ENCODE measurements around the gene CUEDC1.

CUEDC1 gene

DNA sequence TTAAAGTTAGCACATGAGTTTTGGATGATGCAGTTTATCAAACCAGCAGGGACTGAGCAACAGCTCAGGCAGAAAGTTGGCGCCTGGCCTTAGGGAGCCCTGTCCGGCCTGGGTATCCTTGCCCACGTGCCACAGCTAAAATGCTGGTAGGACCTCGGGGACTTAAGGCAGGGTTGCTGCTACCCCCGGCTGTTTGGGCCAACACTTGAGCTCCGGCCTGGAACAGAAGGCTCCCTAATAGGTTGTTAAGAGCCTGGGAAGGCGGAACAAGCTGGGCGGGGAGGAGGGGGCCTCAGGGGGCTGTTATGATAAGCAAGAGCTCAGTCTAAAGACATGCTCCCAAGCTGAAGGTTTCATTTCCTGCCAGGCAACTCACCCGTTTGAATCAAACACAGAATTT, 39.7 kb downstream of the CUEDC1 start:
- DNase-seq (ENCODE audit: low read depth): no peak

DNA sequence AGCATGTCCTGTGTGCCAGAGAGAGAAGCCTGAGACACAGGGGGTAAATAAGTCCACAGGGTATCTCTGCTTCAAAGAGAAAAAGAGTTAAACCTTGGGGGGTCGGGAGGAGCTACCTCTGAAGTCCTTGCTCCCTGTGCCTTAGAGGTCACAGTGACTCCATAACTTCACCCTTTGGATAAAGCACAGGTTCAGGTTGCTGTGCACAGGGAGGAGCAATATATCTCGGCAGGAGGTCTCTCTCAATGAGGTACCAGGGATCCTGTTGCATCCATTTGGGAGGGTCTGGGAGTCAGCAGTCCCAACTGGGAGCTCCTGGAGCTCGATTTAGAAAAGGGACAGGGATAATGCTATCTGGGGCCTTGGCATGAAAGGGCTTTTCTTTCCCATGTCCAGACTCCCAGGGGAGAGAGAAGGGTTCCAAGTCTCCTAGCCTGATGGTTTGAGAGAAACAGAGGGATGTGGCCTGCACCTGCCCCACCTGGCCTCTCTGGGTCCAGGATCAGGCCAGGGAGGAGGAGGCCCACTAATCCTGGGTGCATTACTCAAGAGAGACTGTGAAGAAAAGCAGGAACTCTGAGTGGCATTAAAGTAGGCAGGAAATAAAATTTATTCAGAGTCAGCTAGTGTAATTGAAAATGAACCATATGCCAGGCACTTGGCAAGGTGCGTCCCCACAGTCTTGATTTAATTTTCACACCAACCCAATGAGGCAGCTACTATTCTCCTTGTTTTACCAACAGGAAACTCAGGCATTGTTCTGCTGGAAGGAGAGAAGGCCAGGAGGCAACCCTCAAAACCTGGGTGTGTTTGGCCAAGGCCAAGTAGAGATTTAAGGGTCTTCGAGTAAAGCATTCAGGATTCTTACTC, 40.7 kb downstream of the CUEDC1 start:
- no peak for DNase-seq (ENCODE audit: low read depth)

GRCh38 chr17:57913575-57914272, 41.5 kb downstream of the CUEDC1 start:
- DNase-seq (ENCODE audit: low read depth): no peak

- no peak for DNase-seq (ENCODE audit: low read depth)
Observed at GRCh38 chr17:57911834-57912673, 43.2 kb downstream of the CUEDC1 start.

DNA sequence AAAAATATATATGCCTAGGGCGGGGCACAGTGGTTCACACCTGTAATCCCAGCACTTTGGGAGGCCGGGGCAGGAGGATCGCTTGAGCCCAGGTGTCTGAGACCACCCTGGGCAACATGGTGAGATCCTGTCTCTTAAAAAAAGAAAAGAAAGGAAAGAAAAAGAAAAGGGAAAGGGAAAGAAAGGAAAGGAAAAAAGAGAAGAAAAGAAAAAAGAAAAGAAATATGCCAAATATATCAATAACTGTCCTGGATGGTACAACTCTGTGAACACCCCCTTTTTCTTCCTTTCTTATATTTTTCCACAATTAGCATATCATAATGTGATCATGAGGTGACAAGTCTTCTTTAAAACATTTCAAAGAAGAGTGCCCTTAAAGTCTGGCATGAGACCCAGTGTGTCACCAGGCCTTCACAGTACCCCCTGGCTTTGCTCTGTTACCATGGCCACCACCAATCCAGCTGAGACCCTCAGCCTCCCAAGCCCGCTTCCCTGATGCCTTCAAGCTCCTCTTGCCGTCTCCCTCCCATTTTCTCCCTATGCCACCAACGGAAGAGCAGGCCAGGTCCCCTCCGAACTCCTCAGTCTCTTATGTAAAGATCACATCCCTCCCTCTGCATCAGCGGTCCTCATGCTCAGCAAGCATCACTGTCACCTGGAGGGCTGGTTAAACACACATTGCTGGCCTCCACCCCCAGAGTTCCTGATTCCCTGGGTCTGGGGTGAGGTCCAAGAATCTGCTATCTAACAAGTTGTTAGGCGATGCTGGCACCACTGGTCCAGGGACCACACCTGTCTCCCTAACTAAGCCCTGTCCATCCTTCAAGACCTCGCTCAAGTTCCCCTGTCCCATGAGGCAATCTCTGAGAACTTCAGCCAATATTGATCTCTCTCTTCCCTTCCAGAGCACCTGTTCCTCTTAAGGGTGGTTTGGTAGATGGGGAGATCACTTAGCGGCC, 44.5 kb downstream of the CUEDC1 start:
- no peak for DNase-seq (ENCODE audit: low read depth)

GRCh38 chr17:57909551-57909950, 45.7 kb downstream of the CUEDC1 start:
- DNase-seq (ENCODE audit: low read depth): no peak

DNA sequence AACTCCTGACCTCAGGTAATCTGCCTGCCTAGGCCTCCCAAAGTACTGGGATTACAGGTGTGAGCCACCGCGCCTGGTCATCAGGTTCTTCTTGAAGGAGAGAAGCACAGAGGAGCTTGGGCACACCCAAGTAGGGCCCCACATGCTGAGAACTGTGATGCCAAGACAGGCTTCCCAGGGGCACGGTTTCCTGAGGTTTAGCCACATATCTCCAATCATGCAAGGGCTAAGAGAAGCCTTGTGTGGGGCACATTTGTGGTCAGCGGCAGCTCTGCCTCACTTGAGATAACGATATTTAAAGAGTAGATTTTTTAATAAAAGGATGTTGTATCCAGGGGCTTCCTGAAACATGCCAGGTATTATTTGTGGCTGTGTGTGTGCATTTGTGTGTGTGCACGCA, 46.9 kb downstream of the CUEDC1 start:
- DNase-seq (ENCODE audit: low read depth): no peak

DNA sequence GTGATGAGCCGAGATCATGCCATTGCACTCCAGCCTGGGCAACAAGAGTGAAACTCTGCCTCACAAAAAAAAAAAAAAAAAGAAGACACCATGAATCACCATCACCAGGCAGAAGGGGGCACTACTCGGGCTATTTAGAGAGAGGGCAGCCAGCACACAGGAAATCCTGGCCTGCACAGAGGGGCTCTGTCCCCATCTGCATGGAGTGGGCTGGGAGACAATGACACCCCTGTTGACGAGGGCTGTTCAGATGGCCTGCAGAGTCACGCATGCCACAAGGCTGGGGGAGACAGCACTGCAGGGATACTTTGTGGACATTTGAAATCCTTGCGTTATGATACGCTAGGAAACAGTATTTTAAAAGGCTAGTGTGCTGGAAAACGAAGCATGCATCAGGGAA, 48.3 kb downstream of the CUEDC1 start:
- DNase-seq (ENCODE audit: low read depth): peak; percentile 36

GRCh38 chr17:57905875-57906455, 49.2 kb downstream of the CUEDC1 start:
- DNase-seq (ENCODE audit: low read depth): no peak

- DNase-seq (ENCODE audit: low read depth): no peak
Observed at GRCh38 chr17:57903961-57904360, 51.3 kb downstream of the CUEDC1 start.

DNA sequence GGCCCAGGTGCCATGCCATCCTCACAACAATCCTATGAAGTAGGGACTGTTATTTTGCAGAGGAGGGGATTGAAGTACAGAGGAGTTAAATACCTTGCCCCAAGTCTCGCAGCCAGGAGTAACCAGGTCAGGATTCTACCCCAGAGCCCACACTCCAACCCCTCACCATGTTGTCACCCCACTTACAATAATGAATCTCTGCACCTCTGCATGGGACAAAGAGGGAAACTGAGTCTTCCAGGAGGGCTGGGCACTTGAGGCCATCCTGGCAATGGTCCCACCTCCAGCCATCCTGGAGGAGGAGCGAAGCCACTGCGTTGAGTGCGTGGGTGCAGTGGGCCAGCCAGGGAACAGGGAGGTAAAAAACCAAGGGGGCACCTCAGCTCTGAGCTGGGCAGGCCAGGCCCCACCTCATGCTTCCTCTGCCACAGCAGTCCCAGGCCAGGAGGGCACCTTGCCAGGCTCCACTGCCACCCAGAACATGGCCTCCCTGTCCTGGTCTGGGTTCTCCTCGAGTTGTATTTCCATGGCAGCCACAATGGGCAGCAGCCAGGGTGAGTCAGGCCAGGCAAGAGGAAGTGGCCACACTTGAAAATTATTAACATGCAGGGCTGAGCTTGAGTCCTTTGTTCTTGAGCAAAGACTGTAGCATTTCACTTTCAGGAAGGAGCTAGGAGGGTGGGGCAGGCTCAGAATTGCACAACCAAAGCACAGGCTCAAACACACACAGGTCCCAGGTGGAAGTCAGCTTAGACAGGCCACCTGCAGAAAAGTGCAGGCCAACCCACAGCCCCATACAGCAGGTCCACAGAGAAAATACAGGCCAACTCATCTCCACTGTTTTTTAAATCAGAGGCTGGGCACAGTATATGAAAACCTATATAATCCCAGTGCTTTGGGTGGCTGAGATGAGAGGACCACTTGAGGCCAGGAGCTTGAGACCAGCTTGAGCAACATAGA, 52.1 kb downstream of the CUEDC1 start:
- peak; percentile 91 for DNase-seq (ENCODE audit: low read depth)

- no peak for DNase-seq (ENCODE audit: low read depth)
Observed at GRCh38 chr17:57902117-57902799, 53.0 kb downstream of the CUEDC1 start.

DNA sequence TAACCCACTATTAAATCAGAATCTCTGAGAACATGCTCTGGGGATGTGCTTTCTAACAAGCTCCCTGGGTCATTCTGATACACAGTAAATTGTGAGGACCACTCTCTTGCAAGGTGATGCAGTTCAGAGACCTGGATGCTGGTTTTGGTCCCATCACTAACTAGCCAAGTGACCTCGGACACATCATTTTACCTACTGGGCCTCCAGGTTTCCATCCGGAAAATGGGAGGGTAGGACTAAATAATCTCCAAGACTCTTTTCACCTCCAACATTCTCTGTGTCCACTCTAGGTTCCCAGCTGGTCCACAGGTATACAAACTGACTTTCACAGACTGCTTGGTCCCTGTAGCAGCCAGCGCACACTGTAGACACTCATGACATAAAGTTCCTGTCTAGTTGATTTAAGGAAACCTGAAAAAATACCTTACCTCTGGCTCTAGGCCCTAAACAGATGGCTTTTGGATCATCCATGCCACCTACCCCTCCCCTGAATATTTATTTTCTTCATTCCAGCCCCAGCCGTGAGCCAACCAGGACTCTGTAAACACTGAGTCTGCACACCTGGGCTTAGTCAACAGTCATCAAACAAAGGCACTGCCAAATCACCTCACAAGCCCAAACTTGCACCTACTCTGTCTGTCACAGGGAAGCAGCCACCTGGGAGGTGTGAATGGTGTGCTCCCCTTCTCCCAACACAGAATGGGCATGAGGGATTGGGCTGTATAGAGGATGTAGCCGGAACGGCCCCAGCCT, 54.0 kb downstream of the CUEDC1 start:
- no peak for DNase-seq (ENCODE audit: low read depth)

- DNase-seq (ENCODE audit: low read depth): no peak
Observed at GRCh38 chr17:57899822-57900221, 55.4 kb downstream of the CUEDC1 start.

GRCh38 chr17:57899391-57899790, 55.8 kb downstream of the CUEDC1 start:
- DNase-seq (ENCODE audit: low read depth): no peak

- DNase-seq (ENCODE audit: low read depth): no peak
Observed at GRCh38 chr17:57898487-57899311, 56.5 kb downstream of the CUEDC1 start.

DNA sequence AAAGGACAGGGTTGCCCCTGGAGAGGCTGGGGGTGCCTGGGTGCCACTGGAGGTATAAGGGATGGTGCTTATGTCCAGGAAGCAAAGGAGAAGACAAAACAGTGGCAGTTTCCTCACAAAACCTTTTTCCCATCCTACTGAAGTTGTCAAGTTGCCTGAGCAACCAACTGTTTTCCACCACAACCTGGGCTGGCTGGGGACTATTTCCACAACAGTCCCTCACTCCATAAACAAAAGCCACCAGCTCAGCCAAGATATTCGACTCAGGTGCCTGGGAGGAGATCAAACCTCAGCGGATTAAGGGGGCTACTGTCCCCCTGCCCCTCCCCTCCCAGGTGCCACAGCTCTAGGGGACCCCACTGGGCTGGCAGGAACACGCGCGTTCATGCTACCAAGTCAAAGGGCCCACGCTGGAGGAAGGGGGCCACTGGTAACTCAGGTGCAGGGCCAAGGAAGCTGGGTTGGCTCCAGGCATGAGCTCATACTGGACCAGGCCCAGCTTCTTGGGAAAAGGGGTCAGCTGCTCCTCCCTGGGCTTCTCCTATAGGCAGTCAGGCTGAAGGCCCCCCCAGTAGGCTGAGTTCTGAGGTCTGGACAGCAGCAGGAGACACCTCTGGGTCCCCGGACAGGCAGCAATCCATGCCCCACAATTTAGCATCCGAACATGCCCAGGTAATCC, 59.7 kb downstream of the CUEDC1 start:
- no peak for DNase-seq (ENCODE audit: low read depth)
